Bronchial epithelial cell (primary cell): ENCODE data around the gene PIH1D1. TPM values are rescaled to one million over a fixed set of nuclear protein-coding genes. Genes with fewer than 3 reads are reported as not detected.

ENCODE experiments used
- DNase-seq: peaks from one replicate; pipeline ENCODE4 v3.0.0-alpha.2; 2010; ENCODE audit warnings: low read depth
- FAIRE-seq: peaks from 2 replicates; lab custom pipeline; 2011; peaks lifted over from hg19 to GRCh38; lab: Jason Lieb, UNC
- H3K27me3 ChIP-seq: 2 replicates; pipeline ENCODE4 v1.5.1; 2011; ENCODE audit warnings: low read length; ENCODE audit not compliant: control insufficient read depth, insufficient read depth
- H3K36me3 ChIP-seq: 2 replicates; pipeline ENCODE4 v1.5.1; 2011; ENCODE audit warnings: low read length; ENCODE audit not compliant: control insufficient read depth, insufficient read depth
- H3K4me3 ChIP-seq: 2 replicates; pipeline ENCODE4 v1.5.1; 2011; ENCODE audit warnings: mild to moderate bottlenecking, low read depth, low read length, control low read depth
- total RNA-seq: library from RNA; depleted of rRNA; stranded (reverse); fragments of >200 nt; gene quantifications from 2 replicates; pipeline ENCODE4 v1.2.1, GENCODE V29; 2014
- TF ChIP-seq, protein P1 (sequence below): IDR thresholded peaks from 2 replicates; pipeline ENCODE4 v1.5.1; 2011; ENCODE audit warnings: mild to moderate bottlenecking, moderate library complexity, low read length, control low read depth, inconsistent platforms; ENCODE audit not compliant: insufficient read depth, severe bottlenecking

The PIH1D1 gene
- total RNA-seq, 1 donor from 2014 or later, result 115 TPM

DNA sequence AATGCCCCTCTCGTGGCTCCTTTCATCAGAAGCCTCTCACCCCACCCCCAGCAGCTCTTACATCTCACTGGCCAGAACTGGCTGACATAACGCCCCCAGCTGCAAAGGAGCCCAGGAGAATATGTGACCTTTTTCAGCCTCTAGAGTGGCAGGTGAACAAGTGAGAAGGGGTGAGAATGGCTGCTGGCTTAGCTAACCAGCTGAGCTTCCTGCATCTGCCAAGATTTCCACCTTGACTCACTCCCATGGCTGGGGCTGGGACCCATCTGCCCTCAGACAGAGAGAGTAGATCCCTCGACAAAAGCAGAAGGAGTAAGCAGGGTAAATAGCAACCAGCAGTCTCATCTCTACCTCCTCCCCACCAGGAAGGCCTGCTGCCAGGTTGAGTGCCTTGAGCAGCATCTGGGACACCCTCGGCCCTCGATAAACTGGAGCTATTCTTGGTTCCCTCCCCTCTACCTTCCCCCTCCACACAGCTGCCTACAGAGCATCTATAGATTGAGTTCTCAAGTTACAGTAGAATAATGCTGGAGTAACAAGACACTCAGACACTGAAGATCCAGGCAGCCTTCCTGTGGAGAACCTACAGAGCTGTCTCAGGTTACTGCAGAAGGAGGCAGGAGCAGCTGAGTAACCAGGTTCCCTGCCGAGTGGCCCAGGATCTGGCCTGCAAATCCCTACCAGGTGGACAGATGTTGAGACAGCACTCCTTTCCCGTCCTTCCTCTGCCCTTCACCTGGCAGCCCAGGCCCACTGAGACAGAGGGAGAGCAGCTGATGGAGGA lies 48.0 kb downstream of the PIH1D1 start:
- no peak for DNase-seq
- no peak overlapping the region for H3K4me3 ChIP-seq
- TF ChIP-seq, protein P1, sequence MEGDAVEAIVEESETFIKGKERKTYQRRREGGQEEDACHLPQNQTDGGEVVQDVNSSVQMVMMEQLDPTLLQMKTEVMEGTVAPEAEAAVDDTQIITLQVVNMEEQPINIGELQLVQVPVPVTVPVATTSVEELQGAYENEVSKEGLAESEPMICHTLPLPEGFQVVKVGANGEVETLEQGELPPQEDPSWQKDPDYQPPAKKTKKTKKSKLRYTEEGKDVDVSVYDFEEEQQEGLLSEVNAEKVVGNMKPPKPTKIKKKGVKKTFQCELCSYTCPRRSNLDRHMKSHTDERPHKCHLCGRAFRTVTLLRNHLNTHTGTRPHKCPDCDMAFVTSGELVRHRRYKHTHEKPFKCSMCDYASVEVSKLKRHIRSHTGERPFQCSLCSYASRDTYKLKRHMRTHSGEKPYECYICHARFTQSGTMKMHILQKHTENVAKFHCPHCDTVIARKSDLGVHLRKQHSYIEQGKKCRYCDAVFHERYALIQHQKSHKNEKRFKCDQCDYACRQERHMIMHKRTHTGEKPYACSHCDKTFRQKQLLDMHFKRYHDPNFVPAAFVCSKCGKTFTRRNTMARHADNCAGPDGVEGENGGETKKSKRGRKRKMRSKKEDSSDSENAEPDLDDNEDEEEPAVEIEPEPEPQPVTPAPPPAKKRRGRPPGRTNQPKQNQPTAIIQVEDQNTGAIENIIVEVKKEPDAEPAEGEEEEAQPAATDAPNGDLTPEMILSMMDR, result no peak
- H3K27me3 ChIP-seq, result no peaks in the 10 kb centered on the region
- FAIRE-seq, result peak; percentile 97
- no peaks in the 10 kb centered on the region for H3K36me3 ChIP-seq

DNA sequence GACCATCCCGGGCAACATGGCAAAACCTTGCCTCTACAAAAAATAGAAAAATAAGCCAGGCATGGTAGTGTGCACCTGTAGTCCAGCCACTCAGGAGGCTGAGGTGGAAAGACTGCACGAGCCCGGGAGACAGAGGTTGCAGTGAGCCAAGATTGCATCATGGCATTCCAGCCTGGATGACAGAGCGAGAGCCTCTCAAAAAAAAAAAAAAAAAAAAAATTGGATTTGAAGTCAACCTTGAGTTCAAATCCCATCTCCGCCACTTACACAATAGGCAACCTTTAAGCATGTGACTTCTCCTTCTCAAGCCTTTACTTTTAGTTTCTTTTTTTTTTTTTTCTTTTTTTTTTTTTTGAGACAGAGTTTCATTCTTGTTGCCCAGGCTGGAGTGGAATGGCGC lies 51.6 kb downstream of the PIH1D1 start:
- Histone ChIP-seq H3K4me3 (no peak overlapping the region), H3K36me3 (no peaks in the 10 kb centered on the region), H3K27me3 (no peaks in the 10 kb centered on the region)
- DNase-seq, result peak; percentile 34
- FAIRE-seq, result no peak
- TF ChIP-seq, protein P1, result no peak

DNA sequence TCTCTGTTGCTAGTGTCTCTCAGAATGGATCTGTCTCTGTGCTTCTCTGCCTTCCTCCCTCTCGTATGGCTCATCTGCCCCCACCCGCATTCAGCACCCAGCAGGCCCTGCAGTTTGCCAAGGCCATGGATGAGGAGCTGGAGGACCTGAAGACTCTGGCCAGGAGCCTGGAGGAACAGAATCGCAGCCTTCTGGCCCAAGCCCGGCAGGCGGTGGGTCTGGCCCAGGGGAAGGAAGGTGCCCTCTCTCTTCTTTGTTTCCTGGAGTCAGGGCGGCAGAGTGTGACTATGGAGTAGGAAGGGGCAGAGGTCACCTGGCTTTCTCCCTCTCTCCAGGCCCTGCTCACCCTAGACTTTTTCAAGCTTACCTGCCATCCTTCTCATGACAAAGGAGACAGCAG lies 52.7 kb downstream of the PIH1D1 start:
- no peak for FAIRE-seq
- TF ChIP-seq, protein P1, result no peak
- DNase-seq, result no peak

DNA sequence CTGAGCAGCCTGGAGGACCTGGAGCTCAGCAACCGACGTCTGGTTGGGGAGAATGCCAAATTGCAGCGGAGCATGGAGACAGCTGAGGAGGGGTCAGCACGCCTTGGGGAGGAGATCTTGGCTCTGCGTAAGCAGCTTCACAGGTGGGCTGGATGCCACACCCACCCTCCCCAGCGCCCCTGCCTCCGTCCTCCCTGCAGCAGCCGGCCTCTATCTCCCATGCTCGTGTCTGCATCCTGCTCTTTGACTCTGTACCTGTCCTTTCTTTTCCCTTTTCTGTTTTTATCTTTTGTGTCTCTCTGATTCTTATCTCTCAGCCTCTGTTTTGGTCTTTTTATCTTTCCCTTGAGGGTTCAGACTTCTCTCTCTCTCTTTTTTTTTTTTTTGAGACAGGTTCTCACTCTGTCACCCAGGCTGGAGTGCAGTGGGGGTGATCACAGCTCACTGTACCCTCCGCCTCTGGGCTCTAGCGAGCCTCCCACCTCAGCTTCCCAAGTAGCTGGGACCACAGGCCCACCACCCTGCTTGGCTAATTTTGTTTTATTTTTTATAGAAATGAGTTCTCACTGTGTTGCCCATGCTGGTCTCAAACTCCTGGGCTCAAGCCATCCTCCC lies 53.5 kb downstream of the PIH1D1 start:
- no peaks in the 10 kb centered on the region for H3K36me3 ChIP-seq
- no peak overlapping the region for H3K4me3 ChIP-seq
- no peaks in the 10 kb centered on the region for H3K27me3 ChIP-seq
- TF ChIP-seq, protein P1, result no peak
- FAIRE-seq, result no peak
- no peak for DNase-seq

More for the DNA sequence above, 52.7 kb downstream of the PIH1D1 start:
- H3K36me3 ChIP-seq, result no peaks in the 10 kb centered on the region
- H3K27me3 ChIP-seq, result no peaks in the 10 kb centered on the region
- no peak overlapping the region for H3K4me3 ChIP-seq

DNA sequence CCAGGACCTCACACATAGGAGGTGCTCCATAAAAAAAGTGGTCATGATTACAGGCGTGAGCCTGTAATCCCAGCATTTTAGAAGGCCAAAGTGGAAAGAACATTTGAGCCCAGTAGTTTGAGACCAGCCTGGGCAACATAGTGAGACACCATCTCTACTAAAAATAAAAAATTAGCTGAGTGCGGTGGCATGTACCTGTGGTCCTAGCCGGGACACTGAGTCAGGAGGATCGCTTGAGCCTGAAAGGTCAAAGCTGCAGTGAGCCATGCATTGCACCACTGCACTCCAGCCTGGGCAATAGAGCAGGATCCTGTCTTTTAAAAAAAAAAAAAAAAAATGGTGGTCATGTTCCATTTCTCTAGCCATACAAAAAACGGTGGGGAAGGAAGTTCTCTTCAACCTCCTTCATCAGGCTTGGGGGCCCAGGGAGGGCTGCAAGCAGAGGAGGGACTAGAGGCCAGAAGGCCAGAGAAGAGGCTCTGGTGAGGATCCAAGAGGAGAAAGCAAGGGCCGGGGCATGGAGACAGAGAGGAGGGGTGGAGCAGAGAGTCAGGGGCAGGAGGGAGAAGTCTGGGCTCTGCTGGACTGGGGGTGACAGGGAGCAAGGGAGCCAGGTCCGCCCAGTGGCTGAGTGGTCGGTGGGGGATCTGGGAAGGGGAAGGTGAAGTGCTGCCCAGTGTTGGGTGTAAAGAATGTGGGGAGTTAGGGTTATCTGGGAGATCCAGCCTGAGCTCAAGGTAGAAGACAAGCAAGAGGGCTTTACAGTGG lies 54.7 kb downstream of the PIH1D1 start:
- FAIRE-seq, result no peak
- no peak for DNase-seq
- H3K27me3 ChIP-seq, result no peaks in the 10 kb centered on the region
- TF ChIP-seq, protein P1, result no peak
- H3K4me3 ChIP-seq, result no peak overlapping the region
- H3K36me3 ChIP-seq, result no peaks in the 10 kb centered on the region

Other genes with a start within 250 kb of the PIH1D1 start
- gene SLC6A16, start 126.6 kb downstream of the PIH1D1 start, total RNA-seq, result under 0.01 TPM in 1 of 2 replicates, not detected in the other
- not detected in 2 replicates for gene CD37, start 116.4 kb downstream of the PIH1D1 start, total RNA-seq
- gene TEAD2, start 89.4 kb downstream of the PIH1D1 start, total RNA-seq, result 6.9 and 8.4 TPM in 2 replicates
- not detected in 2 replicates for gene DKKL1, start 87.9 kb downstream of the PIH1D1 start, total RNA-seq
- gene KASH5, start 63.6 kb downstream of the PIH1D1 start, total RNA-seq, result not detected in 2 replicates
- gene PTH2, start 28.4 kb downstream of the PIH1D1 start, total RNA-seq, result not detected in 2 replicates
- gene GFY, start 26.4 kb downstream of the PIH1D1 start, total RNA-seq, result not detected in 2 replicates
- not detected in 2 replicates for gene SLC17A7, start 10.3 kb downstream of the PIH1D1 start, total RNA-seq
- gene ALDH16A1, start 1.4 kb upstream of the PIH1D1 start, total RNA-seq, result 17.5 and 29.2 TPM in 2 replicates
- not detected in 2 replicates for gene FLT3LG, start 22.4 kb upstream of the PIH1D1 start, total RNA-seq
- 3,501 and 4,161 TPM in 2 replicates for gene RPL13A, start 35.8 kb upstream of the PIH1D1 start, total RNA-seq
- gene RPS11, start 44.6 kb upstream of the PIH1D1 start, total RNA-seq, result 4,057 and 8,908 TPM in 2 replicates
- gene FCGRT, start 60.8 kb upstream of the PIH1D1 start, total RNA-seq, result 13.2 and 15.7 TPM in 2 replicates
- 0.77 and 3.9 TPM in 2 replicates for gene RCN3, start 76.2 kb upstream of the PIH1D1 start, total RNA-seq
- 71.1 and 78.0 TPM in 2 replicates for gene NOSIP, start 128.7 kb upstream of the PIH1D1 start, total RNA-seq
- gene PRRG2, start 129.5 kb upstream of the PIH1D1 start, total RNA-seq, result 4.5 and 6.3 TPM in 2 replicates
- 0.79 and 1.9 TPM in 2 replicates for gene PRR12, start 139.4 kb upstream of the PIH1D1 start, total RNA-seq
- 24.2 and 44.4 TPM in 2 replicates for gene RRAS, start 188.3 kb upstream of the PIH1D1 start, total RNA-seq
- gene SCAF1, start 190.4 kb upstream of the PIH1D1 start, total RNA-seq, result 5.5 and 9.6 TPM in 2 replicates
- gene IRF3, start 214.0 kb upstream of the PIH1D1 start, total RNA-seq, result 97.9 and 128 TPM in 2 replicates
- 2.4 and 2.9 TPM in 2 replicates for gene BCL2L12, start 214.1 kb upstream of the PIH1D1 start, total RNA-seq
- gene PRMT1, start 225.5 kb upstream of the PIH1D1 start, total RNA-seq, result 295 and 543 TPM in 2 replicates
- gene ADM5, start 237.8 kb upstream of the PIH1D1 start, total RNA-seq, result 0.13 and 0.53 TPM in 2 replicates
- gene CPT1C, start 239.3 kb upstream of the PIH1D1 start, total RNA-seq, result 1.2 and 2.4 TPM in 2 replicates